GM23338 (cell line): ENCODE results near the gene SORCS2. TPM values are rescaled to one million over a fixed set of nuclear protein-coding genes. Genes with fewer than 3 reads are reported as not detected.

Experiments used
- ATAC-seq: fragments of 200-7000 bp; cut with Tn5 transposase; 3 replicates; pipeline ENCODE4 v1.9.1; 2020
- DNase-seq: peaks from one replicate; pipeline ENCODE4 v3.0.0-alpha.2; 2015; ENCODE audit warnings: low spot score
- H2AFZ ChIP-seq: fragments of 200-600 bp; sonication (generic); 2 replicates; pipeline ENCODE4 v1.8.0; 2016; ENCODE audit warnings: antibody characterized with exemption, mild to moderate bottlenecking, moderate library complexity
- H3F3A ChIP-seq: fragments of 200-600 bp; sonication (generic); replicated peaks from 2 replicates; pipeline ENCODE4 v1.8.0; 2017; ENCODE audit warnings: antibody characterized with exemption, mixed run types, low read depth
- H3K27ac ChIP-seq: fragments of 200-600 bp; sonication (generic); 2 replicates; pipeline ENCODE4 v1.6.1; 2016; ENCODE audit warnings: low read depth
- H3K27me3 ChIP-seq: fragments of 200-600 bp; sonication (generic); 2 replicates; pipeline ENCODE4 v1.8.0; 2016; ENCODE audit warnings: mild to moderate bottlenecking, mixed run types, moderate library complexity; ENCODE audit not compliant: insufficient read depth
- H3K36me3 ChIP-seq: fragments of 200-600 bp; sonication (generic); 2 replicates; pipeline ENCODE4 v1.8.0; 2016; ENCODE audit warnings: mild to moderate bottlenecking; ENCODE audit not compliant: insufficient read depth
- H3K4me1 ChIP-seq: fragments of 200-600 bp; sonication (generic); 2 replicates; pipeline ENCODE4 v1.8.0; 2016; ENCODE audit warnings: mild to moderate bottlenecking, moderate library complexity; ENCODE audit not compliant: insufficient read depth
- H3K4me2 ChIP-seq: fragments of 200-600 bp; sonication (generic); 2 replicates; pipeline ENCODE4 v1.7.1; 2017; ENCODE audit warnings: mixed run types
- H3K4me3 ChIP-seq: fragments of 200-600 bp; sonication (generic); 2 replicates; pipeline ENCODE4 v1.6.1; 2016; ENCODE audit warnings: mixed run types
- H3K79me2 ChIP-seq: fragments of 200-600 bp; sonication (generic); replicated peaks from 2 replicates; pipeline ENCODE4 v1.8.0; 2017; ENCODE audit warnings: mild to moderate bottlenecking; ENCODE audit not compliant: insufficient read depth
- H3K9me2 ChIP-seq: fragments of 200-600 bp; sonication (generic); 2 replicates; pipeline ENCODE4 v1.8.0; 2017; ENCODE audit not compliant: insufficient read depth
- H4K20me1 ChIP-seq: fragments of 200-600 bp; sonication (generic); replicated peaks from 2 replicates; pipeline ENCODE4 v1.8.0; 2017; ENCODE audit warnings: mild to moderate bottlenecking; ENCODE audit not compliant: insufficient read depth
- H3K27ac Mint-ChIP-seq: 2 replicates; pipeline ENCODE4 v1.8.0; 2020; ENCODE audit warnings: inconsistent platforms, mild to moderate bottlenecking, moderate library complexity, mixed read lengths
- H3K27me3 Mint-ChIP-seq: 3 replicates; pipeline ENCODE4 v1.8.0; 2022; ENCODE audit warnings: low read depth, mild to moderate bottlenecking, moderate library complexity, mixed read lengths, inconsistent platforms; ENCODE audit not compliant: insufficient read depth, poor library complexity
- H3K36me3 Mint-ChIP-seq: 3 replicates; pipeline ENCODE4 v1.8.0; 2021; ENCODE audit warnings: low read depth, mild to moderate bottlenecking, inconsistent platforms, moderate library complexity, mixed read lengths
- H3K4me1 Mint-ChIP-seq: 3 replicates; pipeline ENCODE4 v1.8.0; 2020; ENCODE audit warnings: mild to moderate bottlenecking, inconsistent platforms, mixed read lengths
- H3K4me3 Mint-ChIP-seq: 3 replicates; pipeline ENCODE4 v1.8.0; 2021; ENCODE audit warnings: moderate library complexity, mild to moderate bottlenecking, inconsistent platforms, mixed read lengths
- H3K9me3 Mint-ChIP-seq: 3 replicates; pipeline ENCODE4 v1.8.0; 2020; ENCODE audit warnings: moderate library complexity, mild to moderate bottlenecking, inconsistent platforms, mixed read lengths
- EZH2 ChIP-seq: fragments of 200-600 bp; sonication (generic); IDR thresholded peaks from one replicate; pipeline ENCODE4 v1.8.0; 2017; ENCODE audit warnings: antibody characterized with exemption, mild to moderate bottlenecking, low read depth; ENCODE audit not compliant: unreplicated experiment
- EZH2phosphoT487 ChIP-seq: fragments of 200-600 bp; sonication (generic); IDR thresholded peaks from one replicate; pipeline ENCODE4 v1.8.1; 2018; ENCODE audit warnings: antibody characterized with exemption; ENCODE audit not compliant: unreplicated experiment
- JUNB ChIP-seq: IDR thresholded peaks from one replicate; pipeline ENCODE4 v1.6.1; 2016; ENCODE audit warnings: antibody characterized with exemption; ENCODE audit not compliant: unreplicated experiment
- STAT1 ChIP-seq: IDR thresholded peaks from one replicate; pipeline ENCODE4 v1.6.1; 2016; ENCODE audit warnings: antibody characterized with exemption; ENCODE audit not compliant: unreplicated experiment
- ZNF114 ChIP-seq: fragments of 250-450 bp; sonication (Bioruptor Pico); IDR thresholded peaks from 2 replicates; pipeline ENCODE4 v1.5.0; 2020; ENCODE audit warnings: mild to moderate bottlenecking, moderate library complexity
- ZNF331 ChIP-seq: fragments of 250-450 bp; sonication (Bioruptor Pico); IDR thresholded peaks from 2 replicates; pipeline ENCODE4 v1.5.0; 2020; ENCODE audit warnings: low read depth, mild to moderate bottlenecking, moderate library complexity
- polyA plus RNA-seq: library from polyadenylated mRNA; unstranded; fragments of >200 nt; fragmentation: Nextera tagmentation; extraction: Ambion mirVana; gene quantifications from 2 replicates; pipeline ENCODE4 v1.2.1, GENCODE V29; 2016
- total RNA-seq: library from RNA; depleted of rRNA; stranded (reverse); fragments of >200 nt; shearing (Covaris generic); gene quantifications from 2 replicates; pipeline ENCODE4 v1.2.3, GENCODE V29; 2014
- TF ChIP-seq, protein P1 (sequence below), 2 experiments: fragments of 200-600 bp in 1 of 2; sonication (generic) in 1 of 2; conservative IDR thresholded peaks; 2 replicates each; pipeline versions ENCODE4 v1.5.1 to v1.6.1; 2016 to 2017; ENCODE audit warnings: antibody characterized with exemption in 2 of 2, low read depth in 2 of 2, mild to moderate bottlenecking in 2 of 2, moderate library complexity in 1 of 2
- TF ChIP-seq, protein P2 (sequence below): IDR thresholded peaks from one replicate; pipeline ENCODE4 v1.6.1; 2018; ENCODE audit warnings: antibody characterized with exemption; ENCODE audit not compliant: unreplicated experiment
- TF ChIP-seq, protein P3 (sequence below): fragments of 250-450 bp; sonication (Bioruptor Pico); IDR thresholded peaks from 2 replicates; pipeline ENCODE4 v1.5.0; 2020; ENCODE audit warnings: mild to moderate bottlenecking, moderate library complexity

Gene SORCS2
- total and polyA plus RNA-seq, 2 experiments from 2014 or later = 0.47 to 2.4 TPM

DNA sequence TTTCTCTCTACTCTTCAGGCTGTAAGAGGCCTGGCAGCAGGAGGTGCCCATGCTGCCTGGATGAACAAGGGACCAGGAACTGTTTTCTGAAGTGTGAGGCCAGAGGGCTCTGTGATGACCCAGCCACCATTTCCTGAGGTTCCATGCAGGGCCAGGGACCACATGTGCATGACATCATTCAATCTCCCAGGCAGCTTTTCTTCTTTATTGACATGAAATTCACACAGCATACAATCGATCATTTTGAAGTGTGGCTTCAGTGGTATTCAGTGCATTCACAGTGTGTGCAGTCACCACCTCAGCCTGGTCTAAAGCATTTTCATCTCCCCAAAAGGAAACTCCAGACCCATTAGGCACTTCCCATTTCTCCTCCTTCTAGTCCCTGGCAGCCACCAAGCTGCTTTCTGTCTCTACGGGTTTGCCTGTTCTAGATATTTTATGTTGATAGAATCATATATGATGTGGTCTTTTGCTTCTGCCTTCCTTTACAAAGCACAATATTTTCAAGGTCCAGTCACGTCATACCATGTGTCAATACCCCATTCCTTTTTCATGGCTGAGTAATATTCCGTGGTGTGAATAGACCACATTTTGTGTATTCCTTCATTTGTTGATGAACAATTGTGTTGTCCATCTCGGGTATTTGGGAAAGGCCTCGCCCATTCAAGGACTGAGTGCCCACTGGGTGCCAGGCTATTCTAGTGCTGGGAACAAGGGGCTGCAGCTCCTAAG, 149.3 kb downstream of the SORCS2 start (continued):
- TF ChIP-seq, protein P1, sequence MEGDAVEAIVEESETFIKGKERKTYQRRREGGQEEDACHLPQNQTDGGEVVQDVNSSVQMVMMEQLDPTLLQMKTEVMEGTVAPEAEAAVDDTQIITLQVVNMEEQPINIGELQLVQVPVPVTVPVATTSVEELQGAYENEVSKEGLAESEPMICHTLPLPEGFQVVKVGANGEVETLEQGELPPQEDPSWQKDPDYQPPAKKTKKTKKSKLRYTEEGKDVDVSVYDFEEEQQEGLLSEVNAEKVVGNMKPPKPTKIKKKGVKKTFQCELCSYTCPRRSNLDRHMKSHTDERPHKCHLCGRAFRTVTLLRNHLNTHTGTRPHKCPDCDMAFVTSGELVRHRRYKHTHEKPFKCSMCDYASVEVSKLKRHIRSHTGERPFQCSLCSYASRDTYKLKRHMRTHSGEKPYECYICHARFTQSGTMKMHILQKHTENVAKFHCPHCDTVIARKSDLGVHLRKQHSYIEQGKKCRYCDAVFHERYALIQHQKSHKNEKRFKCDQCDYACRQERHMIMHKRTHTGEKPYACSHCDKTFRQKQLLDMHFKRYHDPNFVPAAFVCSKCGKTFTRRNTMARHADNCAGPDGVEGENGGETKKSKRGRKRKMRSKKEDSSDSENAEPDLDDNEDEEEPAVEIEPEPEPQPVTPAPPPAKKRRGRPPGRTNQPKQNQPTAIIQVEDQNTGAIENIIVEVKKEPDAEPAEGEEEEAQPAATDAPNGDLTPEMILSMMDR (conservative IDR thresholded peaks at IDR 0.05; ENCODE audit: low read depth in 2 of 2) = no peak
- TF ChIP-seq ZNF331 (CRISPR knock-in tag) (no peak), ZNF114 (CRISPR knock-in tag) (no peak), JUNB (no peak), EZH2phosphoT487 (no peak), STAT1 (no peak), EZH2 (no peak)
- TF ChIP-seq, protein P2, sequence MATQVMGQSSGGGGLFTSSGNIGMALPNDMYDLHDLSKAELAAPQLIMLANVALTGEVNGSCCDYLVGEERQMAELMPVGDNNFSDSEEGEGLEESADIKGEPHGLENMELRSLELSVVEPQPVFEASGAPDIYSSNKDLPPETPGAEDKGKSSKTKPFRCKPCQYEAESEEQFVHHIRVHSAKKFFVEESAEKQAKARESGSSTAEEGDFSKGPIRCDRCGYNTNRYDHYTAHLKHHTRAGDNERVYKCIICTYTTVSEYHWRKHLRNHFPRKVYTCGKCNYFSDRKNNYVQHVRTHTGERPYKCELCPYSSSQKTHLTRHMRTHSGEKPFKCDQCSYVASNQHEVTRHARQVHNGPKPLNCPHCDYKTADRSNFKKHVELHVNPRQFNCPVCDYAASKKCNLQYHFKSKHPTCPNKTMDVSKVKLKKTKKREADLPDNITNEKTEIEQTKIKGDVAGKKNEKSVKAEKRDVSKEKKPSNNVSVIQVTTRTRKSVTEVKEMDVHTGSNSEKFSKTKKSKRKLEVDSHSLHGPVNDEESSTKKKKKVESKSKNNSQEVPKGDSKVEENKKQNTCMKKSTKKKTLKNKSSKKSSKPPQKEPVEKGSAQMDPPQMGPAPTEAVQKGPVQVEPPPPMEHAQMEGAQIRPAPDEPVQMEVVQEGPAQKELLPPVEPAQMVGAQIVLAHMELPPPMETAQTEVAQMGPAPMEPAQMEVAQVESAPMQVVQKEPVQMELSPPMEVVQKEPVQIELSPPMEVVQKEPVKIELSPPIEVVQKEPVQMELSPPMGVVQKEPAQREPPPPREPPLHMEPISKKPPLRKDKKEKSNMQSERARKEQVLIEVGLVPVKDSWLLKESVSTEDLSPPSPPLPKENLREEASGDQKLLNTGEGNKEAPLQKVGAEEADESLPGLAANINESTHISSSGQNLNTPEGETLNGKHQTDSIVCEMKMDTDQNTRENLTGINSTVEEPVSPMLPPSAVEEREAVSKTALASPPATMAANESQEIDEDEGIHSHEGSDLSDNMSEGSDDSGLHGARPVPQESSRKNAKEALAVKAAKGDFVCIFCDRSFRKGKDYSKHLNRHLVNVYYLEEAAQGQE = no peak

DNA sequence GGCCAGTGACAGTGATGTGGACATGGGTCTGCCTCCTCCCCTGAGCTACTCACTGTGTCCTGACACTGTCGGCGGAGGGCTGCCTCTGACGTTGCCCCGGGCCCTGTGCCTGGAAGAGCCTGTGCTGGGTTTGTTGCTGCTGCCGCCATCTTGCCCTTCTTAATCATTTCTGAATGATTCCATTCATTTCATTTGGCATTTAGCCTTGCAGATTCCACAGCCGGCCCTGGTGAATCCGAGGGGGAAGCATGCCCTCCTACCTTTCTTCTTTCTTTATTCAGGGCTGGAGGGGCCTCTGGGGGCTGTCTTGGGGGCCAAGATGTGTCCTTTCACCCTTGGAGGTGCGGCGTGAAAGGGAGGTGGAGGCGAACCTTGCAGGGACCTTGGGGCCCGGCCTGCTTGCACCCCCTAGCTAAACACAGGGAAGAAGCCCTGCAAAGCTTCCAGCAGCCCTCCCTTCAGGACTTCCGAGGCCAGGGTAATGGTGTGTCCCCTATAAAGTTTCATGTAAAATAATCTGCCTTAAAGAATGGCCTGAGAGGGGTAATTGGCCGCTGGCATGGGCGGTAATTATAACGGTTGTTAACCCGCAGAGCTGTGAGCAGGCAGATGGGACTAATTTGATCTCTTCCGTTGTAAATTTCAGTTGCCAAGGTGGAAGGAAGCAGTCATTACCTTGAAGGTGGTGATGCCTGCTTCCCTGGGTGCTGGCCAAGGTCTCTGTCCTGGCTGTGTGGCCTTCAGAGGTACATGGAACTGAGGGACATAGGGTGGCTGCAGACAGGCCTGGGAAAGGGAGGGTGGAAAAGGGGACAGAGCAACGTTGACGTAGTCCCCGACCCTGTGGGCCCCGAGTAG, 150.1 kb downstream of the SORCS2 start:
- ATAC-seq = no peak
- Histone ChIP-seq H3K4me3 (no peak overlapping the region), H4K20me1 (no peaks in the 10 kb centered on the region), H3K4me2 (no peak overlapping the region), H3K36me3 (no peaks in the 10 kb centered on the region), H3K4me1 (no peaks in the 10 kb centered on the region), H3K27ac (no peak overlapping the region), H3K79me2 (no peaks in the 10 kb centered on the region), H3K9me2 (0 out of 2 replicates have a peak, but pooled peaks cover 6% of the 10 kb centered on the region), H3K27me3 (no peaks in the 10 kb centered on the region), H3F3A (no peaks in the 10 kb centered on the region), H2AFZ (no peak overlapping the region)
- Mint-ChIP-seq H3K36me3 (peaks cover 3% of the 10 kb centered on the region; the same call in 2 of the 3 replicates), H3K4me1 (no peaks in the 10 kb centered on the region; the same call in 2 of the 3 replicates), H3K27ac (no peak overlapping the region), H3K9me3 (peaks cover 4% of the 10 kb centered on the region; the same call in 2 of the 3 replicates), H3K27me3 (peaks cover 10% of the 10 kb centered on the region), H3K4me3 (no peak overlapping the region)
- no peak for DNase-seq
- no peak for TF ChIP-seq ZNF114 (CRISPR knock-in tag)
- no peak for TF ChIP-seq EZH2
- TF ChIP-seq JUNB = no peak
- no peak for TF ChIP-seq EZH2phosphoT487
- TF ChIP-seq, protein P3, sequence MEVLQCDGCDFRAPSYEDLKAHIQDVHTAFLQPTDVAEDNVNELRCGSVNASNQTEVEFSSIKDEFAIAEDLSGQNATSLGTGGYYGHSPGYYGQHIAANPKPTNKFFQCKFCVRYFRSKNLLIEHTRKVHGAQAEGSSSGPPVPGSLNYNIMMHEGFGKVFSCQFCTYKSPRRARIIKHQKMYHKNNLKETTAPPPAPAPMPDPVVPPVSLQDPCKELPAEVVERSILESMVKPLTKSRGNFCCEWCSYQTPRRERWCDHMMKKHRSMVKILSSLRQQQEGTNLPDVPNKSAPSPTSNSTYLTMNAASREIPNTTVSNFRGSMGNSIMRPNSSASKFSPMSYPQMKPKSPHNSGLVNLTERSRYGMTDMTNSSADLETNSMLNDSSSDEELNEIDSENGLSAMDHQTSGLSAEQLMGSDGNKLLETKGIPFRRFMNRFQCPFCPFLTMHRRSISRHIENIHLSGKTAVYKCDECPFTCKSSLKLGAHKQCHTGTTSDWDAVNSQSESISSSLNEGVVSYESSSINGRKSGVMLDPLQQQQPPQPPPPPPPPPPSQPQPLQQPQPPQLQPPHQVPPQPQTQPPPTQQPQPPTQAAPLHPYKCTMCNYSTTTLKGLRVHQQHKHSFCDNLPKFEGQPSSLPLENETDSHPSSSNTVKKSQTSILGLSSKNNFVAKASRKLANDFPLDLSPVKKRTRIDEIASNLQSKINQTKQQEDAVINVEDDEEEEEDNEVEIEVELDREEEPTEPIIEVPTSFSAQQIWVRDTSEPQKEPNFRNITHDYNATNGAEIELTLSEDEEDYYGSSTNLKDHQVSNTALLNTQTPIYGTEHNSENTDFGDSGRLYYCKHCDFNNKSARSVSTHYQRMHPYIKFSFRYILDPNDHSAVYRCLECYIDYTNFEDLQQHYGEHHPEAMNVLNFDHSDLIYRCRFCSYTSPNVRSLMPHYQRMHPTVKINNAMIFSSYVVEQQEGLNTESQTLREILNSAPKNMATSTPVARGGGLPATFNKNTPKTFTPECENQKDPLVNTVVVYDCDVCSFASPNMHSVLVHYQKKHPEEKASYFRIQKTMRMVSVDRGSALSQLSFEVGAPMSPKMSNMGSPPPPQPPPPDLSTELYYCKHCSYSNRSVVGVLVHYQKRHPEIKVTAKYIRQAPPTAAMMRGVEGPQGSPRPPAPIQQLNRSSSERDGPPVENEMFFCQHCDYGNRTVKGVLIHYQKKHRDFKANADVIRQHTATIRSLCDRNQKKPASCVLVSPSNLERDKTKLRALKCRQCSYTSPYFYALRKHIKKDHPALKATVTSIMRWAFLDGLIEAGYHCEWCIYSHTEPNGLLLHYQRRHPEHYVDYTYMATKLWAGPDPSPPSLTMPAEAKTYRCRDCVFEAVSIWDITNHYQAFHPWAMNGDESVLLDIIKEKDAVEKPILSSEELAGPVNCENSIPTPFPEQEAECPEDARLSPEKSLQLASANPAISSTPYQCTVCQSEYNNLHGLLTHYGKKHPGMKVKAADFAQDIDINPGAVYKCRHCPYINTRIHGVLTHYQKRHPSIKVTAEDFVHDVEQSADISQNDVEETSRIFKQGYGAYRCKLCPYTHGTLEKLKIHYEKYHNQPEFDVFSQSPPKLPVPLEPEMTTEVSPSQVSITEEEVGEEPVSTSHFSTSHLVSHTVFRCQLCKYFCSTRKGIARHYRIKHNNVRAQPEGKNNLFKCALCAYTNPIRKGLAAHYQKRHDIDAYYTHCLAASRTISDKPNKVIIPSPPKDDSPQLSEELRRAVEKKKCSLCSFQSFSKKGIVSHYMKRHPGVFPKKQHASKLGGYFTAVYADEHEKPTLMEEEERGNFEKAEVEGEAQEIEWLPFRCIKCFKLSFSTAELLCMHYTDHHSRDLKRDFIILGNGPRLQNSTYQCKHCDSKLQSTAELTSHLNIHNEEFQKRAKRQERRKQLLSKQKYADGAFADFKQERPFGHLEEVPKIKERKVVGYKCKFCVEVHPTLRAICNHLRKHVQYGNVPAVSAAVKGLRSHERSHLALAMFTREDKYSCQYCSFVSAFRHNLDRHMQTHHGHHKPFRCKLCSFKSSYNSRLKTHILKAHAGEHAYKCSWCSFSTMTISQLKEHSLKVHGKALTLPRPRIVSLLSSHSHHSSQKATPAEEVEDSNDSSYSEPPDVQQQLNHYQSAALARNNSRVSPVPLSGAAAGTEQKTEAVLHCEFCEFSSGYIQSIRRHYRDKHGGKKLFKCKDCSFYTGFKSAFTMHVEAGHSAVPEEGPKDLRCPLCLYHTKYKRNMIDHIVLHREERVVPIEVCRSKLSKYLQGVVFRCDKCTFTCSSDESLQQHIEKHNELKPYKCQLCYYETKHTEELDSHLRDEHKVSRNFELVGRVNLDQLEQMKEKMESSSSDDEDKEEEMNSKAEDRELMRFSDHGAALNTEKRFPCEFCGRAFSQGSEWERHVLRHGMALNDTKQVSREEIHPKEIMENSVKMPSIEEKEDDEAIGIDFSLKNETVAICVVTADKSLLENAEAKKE = no peak
